ENCODE data around the gene PLAAT4.

DNA sequence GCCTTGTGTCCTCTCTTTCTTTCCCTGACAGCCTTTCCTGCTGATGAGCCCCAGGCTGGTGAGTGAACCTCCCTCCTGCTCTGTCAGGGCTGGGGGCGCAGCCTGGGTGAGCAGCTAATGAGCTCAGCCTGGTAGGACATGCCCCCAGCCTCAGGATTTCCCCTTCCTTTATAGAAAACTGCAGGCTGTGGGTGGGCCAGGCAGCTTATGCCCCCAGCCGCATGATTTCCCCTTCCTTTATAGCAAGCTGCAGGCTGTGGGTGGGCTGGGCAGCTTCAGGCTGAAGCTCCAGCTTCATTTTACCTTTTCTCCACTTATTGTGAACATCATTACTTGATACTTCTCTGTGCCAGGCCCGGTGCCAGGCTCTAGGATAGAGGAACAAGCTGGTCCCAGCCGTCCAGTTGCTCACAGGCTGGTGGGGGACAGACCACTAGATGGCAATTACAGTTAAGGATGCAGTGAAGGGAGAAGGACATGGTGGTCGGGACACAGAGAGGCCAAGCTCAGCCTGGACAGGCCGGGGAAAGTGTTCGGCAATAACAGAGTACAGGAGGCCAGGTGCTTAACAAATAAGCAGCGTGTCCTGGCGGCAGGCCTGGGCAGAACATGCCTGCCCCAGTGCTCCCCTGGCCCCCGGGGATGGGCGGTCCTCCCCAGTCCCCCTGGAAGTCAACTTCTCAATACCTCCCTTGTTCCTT lies 25.4 kb upstream of the PLAAT4 start:
- TF ChIP-seq POLR2A (IDR thresholded peaks at IDR 0.05; ENCODE audit: low read depth, low read length), result no peak
- TF ChIP-seq, protein P1, sequence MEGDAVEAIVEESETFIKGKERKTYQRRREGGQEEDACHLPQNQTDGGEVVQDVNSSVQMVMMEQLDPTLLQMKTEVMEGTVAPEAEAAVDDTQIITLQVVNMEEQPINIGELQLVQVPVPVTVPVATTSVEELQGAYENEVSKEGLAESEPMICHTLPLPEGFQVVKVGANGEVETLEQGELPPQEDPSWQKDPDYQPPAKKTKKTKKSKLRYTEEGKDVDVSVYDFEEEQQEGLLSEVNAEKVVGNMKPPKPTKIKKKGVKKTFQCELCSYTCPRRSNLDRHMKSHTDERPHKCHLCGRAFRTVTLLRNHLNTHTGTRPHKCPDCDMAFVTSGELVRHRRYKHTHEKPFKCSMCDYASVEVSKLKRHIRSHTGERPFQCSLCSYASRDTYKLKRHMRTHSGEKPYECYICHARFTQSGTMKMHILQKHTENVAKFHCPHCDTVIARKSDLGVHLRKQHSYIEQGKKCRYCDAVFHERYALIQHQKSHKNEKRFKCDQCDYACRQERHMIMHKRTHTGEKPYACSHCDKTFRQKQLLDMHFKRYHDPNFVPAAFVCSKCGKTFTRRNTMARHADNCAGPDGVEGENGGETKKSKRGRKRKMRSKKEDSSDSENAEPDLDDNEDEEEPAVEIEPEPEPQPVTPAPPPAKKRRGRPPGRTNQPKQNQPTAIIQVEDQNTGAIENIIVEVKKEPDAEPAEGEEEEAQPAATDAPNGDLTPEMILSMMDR (IDR thresholded peaks at IDR 0.05; ENCODE audit: extremely low read depth in 1 of 2, insufficient read depth in 1 of 2, low read depth in 1 of 2, low read length in 2 of 2), result no peak
- no peak for TF ChIP-seq MYC (IDR thresholded peaks at IDR 0.05; ENCODE audit: low read depth, low read length)
- TF ChIP-seq, protein P2, sequence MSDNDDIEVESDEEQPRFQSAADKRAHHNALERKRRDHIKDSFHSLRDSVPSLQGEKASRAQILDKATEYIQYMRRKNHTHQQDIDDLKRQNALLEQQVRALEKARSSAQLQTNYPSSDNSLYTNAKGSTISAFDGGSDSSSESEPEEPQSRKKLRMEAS (IDR thresholded peaks at IDR 0.05; ENCODE audit: insufficient read depth, insufficient read length), result no peak
